Fibroblast of mammary gland (primary cell): ENCODE data around the gene CUL9.

Source experiments
- DNase-seq: peaks from one replicate; pipeline ENCODE4 v3.0.0-alpha.2; 2010; ENCODE audit warnings: low read depth
- H3K4me3 ChIP-seq: 2 replicates; pipeline ENCODE4 v1.5.1; 2011; ENCODE audit warnings: low read depth, mild to moderate bottlenecking, low read length, moderate library complexity; ENCODE audit not compliant: control insufficient read depth
- TF ChIP-seq, protein P1 (sequence below): conservative IDR thresholded peaks from 2 replicates; pipeline ENCODE4 v1.5.1; 2011; ENCODE audit warnings: low read depth, low read length, inconsistent platforms; ENCODE audit not compliant: control insufficient read depth, insufficient read depth

The CUL9 gene

GRCh38 chr6:43174263-43175112 is 7.5 kb upstream of the CUL9 start:
- DNase-seq, result peak; percentile 99
- TF ChIP-seq, protein P1, sequence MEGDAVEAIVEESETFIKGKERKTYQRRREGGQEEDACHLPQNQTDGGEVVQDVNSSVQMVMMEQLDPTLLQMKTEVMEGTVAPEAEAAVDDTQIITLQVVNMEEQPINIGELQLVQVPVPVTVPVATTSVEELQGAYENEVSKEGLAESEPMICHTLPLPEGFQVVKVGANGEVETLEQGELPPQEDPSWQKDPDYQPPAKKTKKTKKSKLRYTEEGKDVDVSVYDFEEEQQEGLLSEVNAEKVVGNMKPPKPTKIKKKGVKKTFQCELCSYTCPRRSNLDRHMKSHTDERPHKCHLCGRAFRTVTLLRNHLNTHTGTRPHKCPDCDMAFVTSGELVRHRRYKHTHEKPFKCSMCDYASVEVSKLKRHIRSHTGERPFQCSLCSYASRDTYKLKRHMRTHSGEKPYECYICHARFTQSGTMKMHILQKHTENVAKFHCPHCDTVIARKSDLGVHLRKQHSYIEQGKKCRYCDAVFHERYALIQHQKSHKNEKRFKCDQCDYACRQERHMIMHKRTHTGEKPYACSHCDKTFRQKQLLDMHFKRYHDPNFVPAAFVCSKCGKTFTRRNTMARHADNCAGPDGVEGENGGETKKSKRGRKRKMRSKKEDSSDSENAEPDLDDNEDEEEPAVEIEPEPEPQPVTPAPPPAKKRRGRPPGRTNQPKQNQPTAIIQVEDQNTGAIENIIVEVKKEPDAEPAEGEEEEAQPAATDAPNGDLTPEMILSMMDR, result no peak

GRCh38 chr6:43175676-43176422 is 6.1 kb upstream of the CUL9 start:
- TF ChIP-seq, protein P1, result no peak
- DNase-seq, result no peak

More at GRCh38 chr6:43174263-43175112, 7.5 kb upstream of the CUL9 start:
- peak overlapping the region; percentile 52 for H3K4me3 ChIP-seq

DNA sequence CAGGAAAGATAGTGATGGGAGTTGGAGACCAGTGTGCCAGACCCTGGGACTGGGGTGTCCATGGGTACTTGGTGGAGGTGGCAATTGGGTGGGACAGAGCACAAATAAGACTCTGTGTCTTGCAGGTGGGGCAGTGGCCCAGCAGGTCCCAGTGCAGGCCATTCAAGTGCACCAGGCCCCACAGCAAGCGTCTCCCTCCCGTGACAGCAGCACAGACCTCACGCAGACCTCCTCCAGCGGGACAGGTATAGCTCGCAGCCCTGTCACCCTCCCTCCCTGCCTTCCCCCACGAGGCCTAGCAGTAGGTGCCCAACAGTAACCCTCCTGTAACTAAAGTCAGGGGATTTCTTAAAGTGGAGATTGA is 5.6 kb upstream of the CUL9 start:
- DNase-seq, result no peak
- TF ChIP-seq, protein P1, result no peak
- H3K4me3 ChIP-seq, result no peak overlapping the region

More at GRCh38 chr6:43175676-43176422, 6.1 kb upstream of the CUL9 start:
- H3K4me3 ChIP-seq, result no peak overlapping the region

DNA sequence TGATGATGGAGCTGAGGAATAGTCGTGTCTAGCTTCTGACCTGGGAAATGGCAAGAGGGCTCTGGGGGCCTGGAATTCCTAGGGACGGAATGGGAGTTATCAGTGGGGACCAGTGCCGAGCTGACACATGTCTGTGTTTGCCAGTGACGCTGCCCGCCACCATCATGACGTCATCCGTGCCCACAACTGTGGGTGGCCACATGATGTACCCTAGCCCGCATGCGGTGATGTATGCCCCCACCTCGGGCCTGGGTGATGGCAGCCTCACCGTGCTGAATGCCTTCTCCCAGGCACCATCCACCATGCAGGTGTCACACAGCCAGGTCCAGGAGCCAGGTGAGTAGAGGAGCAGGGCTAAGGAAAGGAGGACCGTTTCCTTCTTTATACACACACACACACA is 3.8 kb upstream of the CUL9 start:
- H3K4me3 ChIP-seq, result no peak overlapping the region
- TF ChIP-seq, protein P1, result no peak
- DNase-seq, result no peak

DNA sequence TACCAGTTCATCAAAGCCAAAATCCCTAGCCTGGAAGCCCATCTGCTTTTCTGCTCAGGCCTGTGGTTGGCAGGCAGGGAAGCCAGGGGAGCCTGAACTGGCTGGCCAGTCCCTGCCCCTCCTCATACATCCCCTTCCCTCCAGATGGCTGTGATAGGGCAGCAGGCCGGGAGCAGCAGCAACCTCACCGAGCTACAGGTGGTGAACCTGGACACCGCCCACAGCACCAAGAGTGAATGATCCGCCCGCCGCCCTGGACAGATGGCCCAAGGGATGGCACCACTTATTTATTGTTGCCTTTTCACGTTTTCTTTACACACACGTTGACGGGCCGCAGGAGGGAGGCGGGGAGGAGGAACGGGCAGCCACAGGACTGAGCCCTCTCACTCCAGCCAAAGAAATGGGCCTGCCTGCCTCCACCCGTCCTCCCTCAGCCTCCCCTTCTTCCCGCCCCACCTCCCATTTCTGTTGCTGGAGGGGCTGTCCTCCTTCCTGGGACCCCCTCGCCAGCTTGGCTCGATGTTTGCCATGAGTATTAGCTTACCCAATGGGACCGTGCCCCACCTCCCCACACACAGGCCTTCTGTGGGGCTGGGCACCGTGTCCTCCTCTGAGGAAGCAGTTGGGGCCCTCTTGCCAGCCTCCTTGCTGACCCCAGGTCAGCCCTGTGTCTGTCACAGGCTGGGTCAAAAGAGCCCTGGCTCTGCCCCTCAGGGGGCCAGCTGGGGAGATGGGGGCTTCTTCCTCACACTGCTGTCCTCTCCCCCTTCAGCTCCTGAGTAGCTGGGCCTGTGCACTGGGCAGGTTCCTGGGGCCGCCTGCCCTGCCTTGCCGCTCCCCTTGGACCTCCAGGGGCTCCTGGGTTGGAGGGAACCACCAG is 2.8 kb upstream of the CUL9 start:
- no peak overlapping the region for H3K4me3 ChIP-seq
- no peak for DNase-seq
- TF ChIP-seq, protein P1, result no peak

- no peak for DNase-seq
- no peak overlapping the region for H3K4me3 ChIP-seq
- TF ChIP-seq, protein P1, result no peak
Measured at GRCh38 chr6:43180058-43180457, 1.9 kb upstream of the CUL9 start.
